MM.1S (cell line): Measurements from ENCODE around the gene FOXL3.

Experiments
- CTCF ChIP-seq: fragments of 300-600 bp; sonication (generic); IDR thresholded peaks from 2 replicates; pipeline ENCODE4 v1.5.1; 2016; ENCODE audit warnings: antibody characterized with exemption, low read length, mixed read lengths
- EZH2phosphoT487 ChIP-seq: fragments of 300-600 bp; sonication (generic); IDR thresholded peaks from 2 replicates; pipeline ENCODE4 v1.6.1; 2018; ENCODE audit warnings: antibody characterized with exemption, low read length

DNA sequence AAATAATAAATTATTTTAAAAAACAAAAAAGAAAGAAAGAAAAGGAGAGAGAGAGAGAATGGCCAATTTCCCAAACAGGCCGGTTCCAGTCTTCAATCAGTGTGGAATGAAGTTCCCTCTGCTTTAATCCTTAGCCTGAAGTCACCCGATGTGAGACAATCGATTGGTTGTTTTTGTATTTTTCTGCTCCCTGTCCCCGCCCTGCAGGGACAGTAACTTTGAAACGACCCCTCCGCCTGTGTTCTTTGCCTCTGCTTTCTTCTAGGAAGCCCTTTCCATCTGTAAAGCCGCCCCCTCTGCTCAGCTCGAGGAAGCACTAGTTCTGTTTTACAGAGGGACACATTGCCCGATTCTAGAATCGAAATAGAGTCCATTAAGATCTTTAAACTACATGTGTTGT, 33.4 kb downstream of the FOXL3 start:
- TF ChIP-seq CTCF (no peak), EZH2phosphoT487 (no peak)
